GM19099 (cell line): ENCODE measurements around the gene ROMO1.
A peak's percentile ranks its signal among the peaks of the same experiment; 100 is the strongest.

Experiments used
- POLR2A ChIP-seq: IDR thresholded peaks from 3 replicates; pipeline ENCODE4 v1.6.1; 2011; ENCODE audit warnings: low read depth; ENCODE audit not compliant: insufficient read length; ENCODE audit errors: extremely low read depth

Gene ROMO1

GRCh38 chr20:35699127-35699956, at the start of gene ROMO1, which contains the start of gene NFS1:
Gene ROMO1, plus strand, starts transcription at chr20:35699405. Its CDS starts 228 bp downstream, at chr20:35699633.
Gene NFS1, minus strand, starts transcription at chr20:35699352. Its CDS starts 64 bp downstream, at chr20:35699288.
- TF ChIP-seq POLR2A, result peak; percentile 84

- no peak for TF ChIP-seq POLR2A
Observed at GRCh38 chr20:35650632-35651031, 48.6 kb upstream of the ROMO1 start.

- no peak for TF ChIP-seq POLR2A
Observed at GRCh38 chr20:35651958-35652357, 47.2 kb upstream of the ROMO1 start.

- TF ChIP-seq POLR2A, result no peak
Observed at GRCh38 chr20:35652641-35653429, 46.4 kb upstream of the ROMO1 start.

GRCh38 chr20:35653430-35653734, 45.8 kb upstream of the ROMO1 start:
- no peak for TF ChIP-seq POLR2A

GRCh38 chr20:35653893-35654292, 45.3 kb upstream of the ROMO1 start:
- TF ChIP-seq POLR2A, result no peak

GRCh38 chr20:35654415-35654814, 44.8 kb upstream of the ROMO1 start:
- TF ChIP-seq POLR2A, result no peak

- TF ChIP-seq POLR2A, result no peak
Observed at GRCh38 chr20:35657271-35657670, 41.9 kb upstream of the ROMO1 start.

- no peak for TF ChIP-seq POLR2A
Observed at GRCh38 chr20:35660122-35660937, 38.9 kb upstream of the ROMO1 start.

GRCh38 chr20:35661053-35661452, 38.2 kb upstream of the ROMO1 start:
- TF ChIP-seq POLR2A, result no peak

GRCh38 chr20:35661908-35662307, 37.3 kb upstream of the ROMO1 start:
- no peak for TF ChIP-seq POLR2A

GRCh38 chr20:35662551-35662950, 36.7 kb upstream of the ROMO1 start:
- no peak for TF ChIP-seq POLR2A

- peak; percentile 36 for TF ChIP-seq POLR2A
Observed at GRCh38 chr20:35663516-35664465, 35.4 kb upstream of the ROMO1 start.
